A673 (cell line): ENCODE results near the gene DHRS1. TPM values are rescaled to one million over a fixed set of nuclear protein-coding genes. Genes with fewer than 3 reads are reported as not detected.

Source experiments
- BruUV-seq: library from RNA; stranded (reverse); fragments of 400-500 nt; replicated peaks from 2 replicates; lab custom pipeline; 2021; lab: Mats Ljungman, UMichigan
- CTCF ChIA-PET: fragments of 300-600 bp; sonication (Branson Sonifier 250); formaldehyde crosslinking; loops from one replicate; lab custom pipeline; 2022; ENCODE audit warnings: antibody characterized with exemption; lab: Charles Lee
- POLR2A ChIA-PET: fragments of 300-600 bp; sonication (Branson Sonifier 250); formaldehyde crosslinking; loops from one replicate; lab custom pipeline; 2022; ENCODE audit warnings: antibody characterized with exemption; ENCODE audit not compliant: low non-redundant PET; lab: Charles Lee
- DNase-seq: peaks from one replicate; pipeline ENCODE4 v3.0.0-alpha.2; 2015; ENCODE audit warnings: low spot score
- H3K27ac ChIP-seq: fragments of 200-600 bp; sonication (generic); 2 replicates; pipeline ENCODE4 v1.5.1; 2016; ENCODE audit warnings: mixed run types, low read depth, mild to moderate bottlenecking, mixed read lengths, antibody characterized with exemption, low read length; ENCODE audit not compliant: poor library complexity, severe bottlenecking
- H3K27me3 ChIP-seq: fragments of 200-600 bp; sonication (generic); replicated peaks from 2 replicates; pipeline ENCODE4 v1.6.1; 2017; ENCODE audit warnings: mixed run types, low read depth, mild to moderate bottlenecking, mixed read lengths, antibody characterized with exemption, low read length; ENCODE audit not compliant: insufficient read depth, poor library complexity
- H3K36me3 ChIP-seq: fragments of 200-600 bp; sonication (generic); 2 replicates; pipeline ENCODE4 v1.6.1; 2016; ENCODE audit warnings: mixed run types, mild to moderate bottlenecking, mixed read lengths, antibody characterized with exemption, low read length; ENCODE audit not compliant: insufficient read depth, poor library complexity, severe bottlenecking
- H3K4me1 ChIP-seq: fragments of 200-600 bp; sonication (generic); 2 replicates; pipeline ENCODE4 v1.6.1; 2017; ENCODE audit warnings: mixed run types, mild to moderate bottlenecking, mixed read lengths, antibody characterized with exemption, low read length; ENCODE audit not compliant: insufficient read depth, poor library complexity, severe bottlenecking
- H3K4me3 ChIP-seq: fragments of 200-600 bp; sonication (generic); 2 replicates; pipeline ENCODE4 v1.5.1; 2016; ENCODE audit warnings: low read depth, mixed run types, mild to moderate bottlenecking, mixed read lengths, low read length; ENCODE audit not compliant: poor library complexity, severe bottlenecking
- H3K9me3 ChIP-seq: fragments of 200-600 bp; sonication (generic); 2 replicates; pipeline ENCODE4 v1.6.1; 2016; ENCODE audit warnings: mixed run types, low read depth, mild to moderate bottlenecking, mixed read lengths, antibody characterized with exemption, low read length; ENCODE audit not compliant: poor library complexity, severe bottlenecking
- CTCF ChIP-seq: fragments of 300-800, 200-600 bp; sonication (generic); conservative IDR thresholded peaks from 2 replicates; pipeline ENCODE4 v1.5.1; 2017; ENCODE audit warnings: low read depth, mild to moderate bottlenecking, antibody characterized with exemption, low read length, moderate library complexity, mixed read lengths
- EZH2 ChIP-seq: fragments of 200-600 bp; sonication (generic); IDR thresholded peaks from 2 replicates; pipeline ENCODE4 v1.6.1; 2017; ENCODE audit warnings: borderline replicate concordance, low read depth, mild to moderate bottlenecking, mixed read lengths, antibody characterized with exemption, low read length; ENCODE audit not compliant: poor library complexity, severe bottlenecking
- intact Hi-C: fragments of 100-400 bp; cut with micrococcal nuclease; formaldehyde crosslinking; loops from one replicate; pipeline ENCODE4 v1.10.0; 2022; ENCODE audit not compliant: unreplicated experiment
- total RNA-seq: library from RNA; stranded (reverse); gene quantifications from 2 replicates; pipeline ENCODE4 v1.2.3, GENCODE V29; 2021

DHRS1 gene
- total RNA-seq, 1 experiment from 2014 or later = 13.3 TPM

GRCh38 chr14:24308342-24309124 is 9.0 kb upstream of the DHRS1 start:
- intact Hi-C loops = no loop called here
- no peak for DNase-seq
- BruUV-seq = no TSS peak
- CTCF ChIA-PET = interaction anchor here (0.5 to 3.3 kb wide), 12 partner anchors 9 to 250 kb away, joined by 3 to 21 read pairs (median 4); partner anchors contain the start of genes DHRS1, KHNYN, MDP1 and NOP9
- Histone ChIP-seq H3K36me3 (peaks cover 27% of the 10 kb centered on the region), H3K9me3 (no peaks in the 10 kb centered on the region), H3K4me3 (no peak overlapping the region), H3K27me3 (no peaks in the 10 kb centered on the region), H3K4me1 (peaks cover 13% of the 10 kb centered on the region), H3K27ac (no peak overlapping the region)
- POLR2A ChIA-PET = interaction anchor here (0.6 to 1.6 kb wide), 2 partner anchors 9 to 18 kb away, joined by 4 to 14 read pairs; partner anchors contain the start of genes DHRS1 and NOP9
- TF ChIP-seq CTCF (no peak; the same call in 1 of the 2 replicates), EZH2 (no peak)

- Histone ChIP-seq H3K4me1 (peaks cover 13% of the 10 kb centered on the region), H3K27ac (no peak within 1 kb of the TSS), H3K4me3 (no peak within 1 kb of the TSS), H3K27me3 (no peaks in the 10 kb centered on the region), H3K36me3 (peaks cover 34% of the 10 kb centered on the region), H3K9me3 (no peaks in the 10 kb centered on the region)
- TF ChIP-seq EZH2 (no peak), CTCF (peak; percentile 96)
- peak; percentile 69 for DNase-seq
- no TSS peak for BruUV-seq
- POLR2A ChIA-PET = no interaction called here
- intact Hi-C loops = no loop called here
- CTCF ChIA-PET = interaction anchor here (0.5 to 3.3 kb wide), 13 partner anchors 8 to 785 kb away, joined by 3 to 21 read pairs (median 4); partner anchors contain the start of genes DHRS1, KHNYN, MDP1 and NOP9
Observed at GRCh38 chr14:24307575-24308341, 8.2 kb upstream of the DHRS1 start, which contains the start of gene CIDEB. CIDEB (minus strand) TSS chr14:24307977; CDS start chr14:24307858, 119 bp downstream.

GRCh38 chr14:24307156-24307574 is 7.6 kb upstream of the DHRS1 start:
- no peak for DNase-seq
- intact Hi-C loops = no loop called here
- Histone ChIP-seq H3K9me3 (no peaks in the 10 kb centered on the region), H3K4me3 (no peak overlapping the region), H3K36me3 (peaks cover 40% of the 10 kb centered on the region), H3K27me3 (no peaks in the 10 kb centered on the region), H3K4me1 (peaks cover 13% of the 10 kb centered on the region), H3K27ac (no peak overlapping the region)
- CTCF ChIA-PET = interaction anchor here (0.7 to 3.3 kb wide), 5 partner anchors 10 to 786 kb away, joined by 4 to 21 read pairs (median 10); partner anchors contain the start of gene TINF2
- POLR2A ChIA-PET = no interaction called here
- no TSS peak for BruUV-seq
- TF ChIP-seq CTCF = no peak
- TF ChIP-seq EZH2 = no peak
